Heart left ventricle (tissue), 16 donors: ENCODE measurements around the gene SCFD2. TPM values are rescaled to one million over a fixed set of nuclear protein-coding genes. Genes with fewer than 3 reads are reported as not detected.
A peak's percentile ranks its signal among the peaks of the same experiment; 100 is the strongest.

Source experiments
- ATAC-seq, 4 donors: fragments of 200-7000 bp; cut with Tn5 transposase; one replicate each; pipeline ENCODE4 v1.9.1; 2020 to 2022; ENCODE audit warnings: moderate library complexity in 4 of 4, mild to moderate bottlenecking in 3 of 4, moderate number of reproducible peaks in 1 of 4
- DNase-seq, 5 donors: peaks; one replicate each; pipeline ENCODE4 v3.0.0-alpha.2; 2020
- H3K27ac ChIP-seq, 12 donors: fragments of 200-600 bp; sonication (generic) in 4 of 12; one replicate each; pipeline versions ENCODE4 v1.5.0 to v1.8.0; 2016 to 2022; ENCODE audit warnings: mild to moderate bottlenecking in 2 of 12
- H3K27me3 ChIP-seq, 9 donors: fragments of 200-600 bp; sonication (generic) in 2 of 9; one replicate each; pipeline versions ENCODE4 v1.5.1 to v1.8.0; 2016 to 2022; ENCODE audit warnings: mild to moderate bottlenecking in 3 of 9
- H3K36me3 ChIP-seq, 9 donors: fragments of 200-600 bp; sonication (generic) in 2 of 9; one replicate each; pipeline versions ENCODE4 v1.5.0 to v1.8.0; 2018 to 2022; ENCODE audit warnings: mild to moderate bottlenecking in 2 of 9
- H3K4me1 ChIP-seq, 12 donors: fragments of 200-600 bp; sonication (generic) in 4 of 12; one replicate each; pipeline versions ENCODE4 v1.5.0 to v1.8.0; 2016 to 2022; ENCODE audit warnings: mild to moderate bottlenecking in 3 of 12
- H3K4me3 ChIP-seq, 12 donors: fragments of 200-600 bp; sonication (generic) in 4 of 12; one replicate each; pipeline versions ENCODE4 v1.5.0 to v1.8.0; 2017 to 2022; ENCODE audit warnings: mild to moderate bottlenecking in 9 of 12, moderate library complexity in 4 of 12
- H3K9me3 ChIP-seq, 12 donors: fragments of 200-600 bp; sonication (generic) in 4 of 12; one replicate each; pipeline versions ENCODE4 v1.5.0 to v1.8.0; 2016 to 2022; ENCODE audit warnings: mild to moderate bottlenecking in 1 of 12
- CTCF ChIP-seq, 12 donors: fragments of 200-600 bp; sonication (generic) in 4 of 12; IDR thresholded peaks; one replicate each; pipeline versions ENCODE4 v1.5.0 to v1.8.0; 2018 to 2022; ENCODE audit warnings: antibody characterized with exemption in 12 of 12, mild to moderate bottlenecking in 5 of 12
- POLR2A ChIP-seq, 2 donors: fragments of 450-650 bp; IDR thresholded peaks; one replicate each; pipeline ENCODE4 v1.6.1; 2017; ENCODE audit warnings: antibody characterized with exemption in 2 of 2, mild to moderate bottlenecking in 2 of 2, moderate library complexity in 2 of 2
- WGBS, 4 donors: extraction: QIAGEN DNeasy Blood & Tissue Kit in 2 of 4; methylation state at CpG; one replicate each; pipeline versions ENCODE4 v1.1.5 to v1.1.7; 2013 to 2018; 5-methylcytosine and 5-hydroxymethylcytosine counted together
- intact Hi-C, 10 donors: fragments of 100-400 bp; cut with DNase I; formaldehyde crosslinking; loops; one replicate each; pipeline versions ENCODE4 v1.11.1 to v1.14.2; 2022
- polyA plus RNA-seq, 2 donors: library from polyadenylated mRNA; stranded (reverse); fragments of 200-250 nt; gene quantifications; one replicate each; pipeline ENCODE4 v1.2.3, GENCODE V29; 2013
- total RNA-seq, 9 donors: library from RNA; depleted of rRNA in 2 of 9; stranded (reverse); fragments of >200 nt in 2 of 9; fragmentation: NEBNext Ultra II Directional in 3 of 9; extraction: Animal tissue kit (Norgen Biotek cat#: 25700) in 3 of 9; gene quantifications; one replicate each; pipeline versions ENCODE4 v1.1.0 to v1.2.4, GENCODE V29; 2016 to 2023
- donor health status: ischemic (EF 13 %, LVEDD 7.1; RV severe dilation, severe dysfunction).
- donor health status: healthy with polysubstance abuse.
- donor health status: DM: no; HTN: yes; CAD: no.
- donor health status: DM: no; HTN: no; CAD: no.
- donor health status: ischemic (EF 25% LVEDD 6.9; RV normal size, moderate dysfunction).
- donor health status: ischemic (EF 25% LVEDD 5.7; RV mildly dilated, moderate dysfunction).
- donor health status: healthy.
- donor health status: DM: yes; HTN: yes; CAD: no.
- donor health status: ischemic (EF 35%, LVEDD 5.7; RV mildly dilated, moderate dysfunction).
- donor health status: nonischemic (EF 11% LVEDD 7.7; RV severe dilation, severe dysfunction).
- donor health status: DM: yes; HTN: yes; CAD: no.
- donor health status: PGD.
- donor health status: ischemic (EF 29% LVEDD 5.4; RV normal size, mild dysfunction).
- donor health status: nonischemic (EF 23%, LVEDD 6.1; RV moderate dilation, normal function).

The SCFD2 gene
- total and polyA plus RNA-seq, 11 donors = 3.7 to 14.0 (median 9.8) TPM

GRCh38 chr4:53050361-53050774 is 315.5 kb downstream of the SCFD2 start:
- Histone ChIP-seq H3K4me3 (no peak overlapping the region), H3K4me1 (peaks cover 0 to 11% (median 3%) of the 10 kb centered on the region in 12 donors), H3K36me3 (no peaks in the 10 kb centered on the region), H3K27ac (no peak overlapping the region), H3K9me3 (no peaks in the 10 kb centered on the region), H3K27me3 (no peaks in the 10 kb centered on the region)
- DNase-seq (no peak), ATAC-seq (peak in 3 of 4 donors; percentile 24 to 39 (median 27))
- intact Hi-C loops = no loop called here
- 48 to 61% (median 55%) methylated on average over 4 of the region's 4 CpGs for WGBS, 4 donors
- TF ChIP-seq CTCF (IDR thresholded peaks at IDR 0.05) (no peak), POLR2A (IDR thresholded peaks at IDR 0.05) (no peak)

GRCh38 chr4:53049528-53049927 is 316.3 kb downstream of the SCFD2 start:
- WGBS, 4 donors = 94 to 100% (median 98%) methylated on average over 1 of the region's 1 CpG
- no peaks in the 10 kb centered on the region for H3K36me3 ChIP-seq
- DNase-seq (no peak), ATAC-seq (no peak)
- intact Hi-C loops = no loop called here
- no peak overlapping the region for H3K27ac ChIP-seq
- no peaks in the 10 kb centered on the region for H3K27me3 ChIP-seq
- no peaks in the 10 kb centered on the region for H3K9me3 ChIP-seq
- no peak for TF ChIP-seq CTCF (IDR thresholded peaks at IDR 0.05)
- no peak for TF ChIP-seq POLR2A (IDR thresholded peaks at IDR 0.05)
- peaks cover 0 to 3% (median 0%) of the 10 kb centered on the region in 12 donors for H3K4me1 ChIP-seq
- H3K4me3 ChIP-seq = no peak overlapping the region

GRCh38 chr4:53044651-53044960 is 321.3 kb downstream of the SCFD2 start:
- intact Hi-C loops = no loop called here
- no peak for DNase-seq
- Histone ChIP-seq H3K9me3 (no peaks in the 10 kb centered on the region), H3K27ac (no peak overlapping the region), H3K4me3 (no peak overlapping the region), H3K4me1 (no peaks in the 10 kb centered on the region), H3K36me3 (no peaks in the 10 kb centered on the region), H3K27me3 (no peaks in the 10 kb centered on the region)
- no peak for ATAC-seq
- 84 to 95% (median 94%) methylated on average over 2 of the region's 2 CpGs for WGBS, 4 donors
- no peak for TF ChIP-seq CTCF (IDR thresholded peaks at IDR 0.05)
- no peak for TF ChIP-seq POLR2A (IDR thresholded peaks at IDR 0.05)

- WGBS, 4 donors = 57 to 88% (median 77%) methylated on average over 4 of the region's 4 CpGs
- no peaks in the 10 kb centered on the region for H3K4me1 ChIP-seq
- H3K27ac ChIP-seq = no peak overlapping the region
- no peak for DNase-seq
- no peaks in the 10 kb centered on the region for H3K27me3 ChIP-seq
- no peak for ATAC-seq
- TF ChIP-seq POLR2A (IDR thresholded peaks at IDR 0.05) (no peak), CTCF (IDR thresholded peaks at IDR 0.05) (no peak)
- intact Hi-C loops = no loop called here
- H3K36me3 ChIP-seq = no peaks in the 10 kb centered on the region
- no peak overlapping the region for H3K4me3 ChIP-seq
- no peaks in the 10 kb centered on the region for H3K9me3 ChIP-seq
Measured at GRCh38 chr4:53043891-53044650, 321.8 kb downstream of the SCFD2 start.
